Liver (tissue), 3 donors: ENCODE results near the gene MYBPH.

Experiments
- EGR1 ChIP-seq, 2 donors: IDR thresholded peaks; 2 replicates each; pipeline ENCODE4 v1.6.1; 2016 to 2018; ENCODE audit warnings: antibody characterized with exemption in 2 of 2, low read depth in 2 of 2
- JUND ChIP-seq, 2 donors: IDR thresholded peaks; 2 replicates each; pipeline ENCODE4 v1.6.1; 2016; ENCODE audit warnings: antibody characterized with exemption in 2 of 2
- NR2F2 ChIP-seq: IDR thresholded peaks from 2 replicates; pipeline ENCODE4 v1.6.1; 2016; ENCODE audit warnings: antibody characterized with exemption
- RAD21 ChIP-seq, 2 donors: IDR thresholded peaks; 2 replicates each; pipeline ENCODE4 v1.6.1; 2016; ENCODE audit warnings: antibody characterized with exemption in 2 of 2, mild to moderate bottlenecking in 2 of 2
- TAF1 ChIP-seq: conservative IDR thresholded peaks from 2 replicates; pipeline ENCODE4 v1.6.1; 2016; ENCODE audit warnings: antibody characterized with exemption, mild to moderate bottlenecking
- TF ChIP-seq, protein P1 (sequence below): fragments of 150-350 bp; IDR thresholded peaks from 2 replicates; pipeline ENCODE4 v1.5.1; 2017; ENCODE audit warnings: improper control_type of control experiment, low read depth, low read length; ENCODE audit not compliant: missing input control
- TF ChIP-seq, protein P2 (sequence below): IDR thresholded peaks from 2 replicates; pipeline ENCODE4 v1.6.1; 2016; ENCODE audit warnings: antibody characterized with exemption
- TF ChIP-seq, protein P3 (sequence below): IDR thresholded peaks from 2 replicates; pipeline ENCODE4 v1.6.1; 2016; ENCODE audit warnings: antibody characterized with exemption
- TF ChIP-seq, protein P4 (sequence below): IDR thresholded peaks from 2 replicates; pipeline ENCODE4 v1.6.1; 2016; ENCODE audit warnings: antibody characterized with exemption
- donor health status: healthy.
- donor health status: healthy.

DNA sequence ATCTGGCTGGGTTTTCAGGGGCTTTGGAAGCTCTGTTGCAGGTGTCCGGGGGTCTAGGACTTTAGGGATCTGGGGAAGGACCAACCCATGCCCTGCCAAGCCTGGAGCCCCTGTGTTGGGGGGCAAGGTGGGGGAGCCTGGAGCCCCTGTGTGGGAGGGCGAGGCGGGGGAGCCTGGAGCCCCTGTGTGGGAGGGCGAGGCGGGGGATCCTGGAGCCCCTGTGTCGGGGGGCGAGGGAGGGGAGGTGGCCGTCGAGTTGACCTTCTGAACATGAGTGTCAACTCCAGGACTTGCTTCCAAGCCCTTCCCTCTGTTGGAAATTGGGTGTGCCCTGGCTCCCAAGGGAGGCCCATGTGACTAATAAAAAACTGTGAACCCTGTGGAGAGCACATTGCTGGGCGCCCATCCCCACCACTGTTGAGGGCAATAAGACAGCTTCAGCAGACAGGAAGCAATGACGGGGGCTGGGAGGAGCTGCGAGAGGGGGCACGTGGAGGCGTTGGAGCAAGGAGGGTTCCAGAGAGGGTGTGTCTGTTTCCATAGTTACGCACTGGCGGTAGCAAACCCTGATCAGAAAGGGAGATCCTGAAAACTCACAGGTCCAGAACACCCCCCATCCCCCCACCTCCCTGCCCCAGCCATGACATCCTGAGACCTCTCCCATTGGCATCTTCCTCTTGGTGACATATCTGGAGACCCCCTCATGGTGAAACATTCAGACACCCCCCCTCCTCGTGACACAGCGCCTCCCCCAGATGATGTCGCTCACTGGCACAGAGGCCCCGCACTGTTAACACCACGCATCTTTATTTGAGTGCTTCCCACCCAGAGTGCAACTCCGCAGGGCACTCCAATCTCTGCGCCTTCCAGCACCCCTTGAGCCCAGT lies 8.4 kb downstream of the MYBPH start:
- TF ChIP-seq, protein P1, sequence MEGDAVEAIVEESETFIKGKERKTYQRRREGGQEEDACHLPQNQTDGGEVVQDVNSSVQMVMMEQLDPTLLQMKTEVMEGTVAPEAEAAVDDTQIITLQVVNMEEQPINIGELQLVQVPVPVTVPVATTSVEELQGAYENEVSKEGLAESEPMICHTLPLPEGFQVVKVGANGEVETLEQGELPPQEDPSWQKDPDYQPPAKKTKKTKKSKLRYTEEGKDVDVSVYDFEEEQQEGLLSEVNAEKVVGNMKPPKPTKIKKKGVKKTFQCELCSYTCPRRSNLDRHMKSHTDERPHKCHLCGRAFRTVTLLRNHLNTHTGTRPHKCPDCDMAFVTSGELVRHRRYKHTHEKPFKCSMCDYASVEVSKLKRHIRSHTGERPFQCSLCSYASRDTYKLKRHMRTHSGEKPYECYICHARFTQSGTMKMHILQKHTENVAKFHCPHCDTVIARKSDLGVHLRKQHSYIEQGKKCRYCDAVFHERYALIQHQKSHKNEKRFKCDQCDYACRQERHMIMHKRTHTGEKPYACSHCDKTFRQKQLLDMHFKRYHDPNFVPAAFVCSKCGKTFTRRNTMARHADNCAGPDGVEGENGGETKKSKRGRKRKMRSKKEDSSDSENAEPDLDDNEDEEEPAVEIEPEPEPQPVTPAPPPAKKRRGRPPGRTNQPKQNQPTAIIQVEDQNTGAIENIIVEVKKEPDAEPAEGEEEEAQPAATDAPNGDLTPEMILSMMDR, result no peak
- no peak for TF ChIP-seq EGR1 (IDR thresholded peaks at IDR 0.05; ENCODE audit: low read depth in 2 of 2)
- TF ChIP-seq TAF1, result no peak
- TF ChIP-seq RAD21 (IDR thresholded peaks at IDR 0.05), result no peak
- TF ChIP-seq, protein P2, sequence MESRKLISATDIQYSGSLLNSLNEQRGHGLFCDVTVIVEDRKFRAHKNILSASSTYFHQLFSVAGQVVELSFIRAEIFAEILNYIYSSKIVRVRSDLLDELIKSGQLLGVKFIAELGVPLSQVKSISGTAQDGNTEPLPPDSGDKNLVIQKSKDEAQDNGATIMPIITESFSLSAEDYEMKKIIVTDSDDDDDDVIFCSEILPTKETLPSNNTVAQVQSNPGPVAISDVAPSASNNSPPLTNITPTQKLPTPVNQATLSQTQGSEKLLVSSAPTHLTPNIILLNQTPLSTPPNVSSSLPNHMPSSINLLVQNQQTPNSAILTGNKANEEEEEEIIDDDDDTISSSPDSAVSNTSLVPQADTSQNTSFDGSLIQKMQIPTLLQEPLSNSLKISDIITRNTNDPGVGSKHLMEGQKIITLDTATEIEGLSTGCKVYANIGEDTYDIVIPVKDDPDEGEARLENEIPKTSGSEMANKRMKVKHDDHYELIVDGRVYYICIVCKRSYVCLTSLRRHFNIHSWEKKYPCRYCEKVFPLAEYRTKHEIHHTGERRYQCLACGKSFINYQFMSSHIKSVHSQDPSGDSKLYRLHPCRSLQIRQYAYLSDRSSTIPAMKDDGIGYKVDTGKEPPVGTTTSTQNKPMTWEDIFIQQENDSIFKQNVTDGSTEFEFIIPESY, result no peak
- no peak for TF ChIP-seq JUND (IDR thresholded peaks at IDR 0.05)
- TF ChIP-seq, protein P3, sequence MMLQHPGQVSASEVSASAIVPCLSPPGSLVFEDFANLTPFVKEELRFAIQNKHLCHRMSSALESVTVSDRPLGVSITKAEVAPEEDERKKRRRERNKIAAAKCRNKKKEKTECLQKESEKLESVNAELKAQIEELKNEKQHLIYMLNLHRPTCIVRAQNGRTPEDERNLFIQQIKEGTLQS, result no peak
- TF ChIP-seq, protein P4, sequence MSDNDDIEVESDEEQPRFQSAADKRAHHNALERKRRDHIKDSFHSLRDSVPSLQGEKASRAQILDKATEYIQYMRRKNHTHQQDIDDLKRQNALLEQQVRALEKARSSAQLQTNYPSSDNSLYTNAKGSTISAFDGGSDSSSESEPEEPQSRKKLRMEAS, result no peak
- TF ChIP-seq NR2F2, result no peak
